GM04503 (cell line): ENCODE results near the gene ZBTB3.
"Not testable (repeated sequence)": the region's sequence is repeated elsewhere in the genome, so short reads cannot be mapped to it uniquely, and the experiment has no call there.

Source experiments
- DNase-seq: peaks from one replicate; pipeline ENCODE4 v3.0.0-alpha.2; 2012; ENCODE audit warnings: low read depth

The ZBTB3 gene

GRCh38 chr11:62753736-62754603 lies at the start of gene ZBTB3:
TSS of gene ZBTB3 (minus strand) at chr11:62754160. CDS start at chr11:62753664, 496 bp downstream.
- DNase-seq, result peak; percentile 97

- DNase-seq, result no peak
Observed at GRCh38 chr11:62801071-62801470, 47.1 kb upstream of the ZBTB3 start.

DNA sequence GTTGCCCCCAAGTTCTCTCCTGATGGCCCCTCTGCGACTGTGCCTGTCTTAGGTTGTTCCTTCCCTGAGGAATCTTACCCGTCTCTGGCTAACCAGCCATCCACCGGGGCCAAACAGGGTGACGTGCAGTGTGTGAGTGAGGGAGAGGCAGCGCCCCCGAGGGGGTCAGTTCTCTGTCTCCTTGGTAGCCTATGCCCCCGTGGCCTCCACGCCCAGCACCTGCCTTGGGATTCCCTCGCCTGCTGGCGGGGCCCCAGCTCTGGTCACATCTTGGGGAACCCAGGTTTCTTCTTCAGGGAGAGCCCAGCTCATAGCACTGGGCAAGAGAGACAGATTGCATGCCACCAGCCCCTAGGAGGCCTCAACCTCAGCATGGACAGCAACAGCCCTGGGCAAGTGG lies 45.5 kb upstream of the ZBTB3 start:
- DNase-seq, result no peak

DNA sequence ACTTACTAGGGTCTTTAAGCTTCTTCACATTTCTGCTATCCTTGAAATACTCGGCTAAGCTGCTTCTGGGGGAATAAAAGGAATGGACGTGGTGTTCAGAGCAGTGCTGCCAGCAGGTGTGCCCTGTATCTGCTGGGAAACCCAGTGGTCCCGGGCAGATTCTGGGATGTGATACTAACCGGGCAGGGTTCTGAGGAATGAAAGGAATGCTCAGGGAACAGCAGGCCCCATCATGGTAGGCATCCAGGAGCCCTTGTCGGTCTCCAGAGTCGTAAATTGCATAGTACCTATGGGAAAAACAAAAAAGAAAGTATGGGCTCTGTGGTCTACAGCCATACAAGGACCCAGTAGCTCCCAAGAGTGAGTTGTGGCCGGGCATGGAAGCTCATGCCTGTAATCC lies 42.3 kb upstream of the ZBTB3 start:
- no peak for DNase-seq

DNA sequence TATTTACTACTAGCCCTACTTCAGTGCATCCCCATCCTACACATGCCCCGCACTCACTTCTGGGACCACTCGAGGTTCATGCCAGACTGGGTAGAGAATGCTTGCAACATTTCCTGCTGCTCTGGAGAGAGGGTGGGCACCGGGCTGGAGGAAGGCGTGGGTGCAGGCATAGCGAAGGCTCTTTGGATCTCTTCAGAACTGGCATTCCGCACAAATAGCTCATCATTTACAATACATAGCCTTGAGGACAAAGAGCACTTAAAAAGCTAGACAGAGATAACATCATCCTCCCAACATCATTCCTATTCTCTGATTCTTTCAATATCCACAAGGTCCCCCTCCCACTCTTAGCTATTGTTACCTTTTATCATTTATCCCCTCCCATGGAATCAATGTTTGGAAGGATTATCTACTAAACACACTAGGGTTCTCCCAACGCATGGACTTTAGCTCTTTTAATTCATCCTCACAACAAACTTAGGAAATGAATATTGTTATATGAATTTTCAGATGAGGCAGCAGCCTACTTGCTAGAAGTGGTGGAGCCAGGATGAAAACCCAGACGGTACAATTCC lies 40.3 kb upstream of the ZBTB3 start:
- DNase-seq, result no peak

GRCh38 chr11:62792202-62792575 lies 38.2 kb upstream of the ZBTB3 start:
- no peak for DNase-seq

GRCh38 chr11:62791501-62792201 lies 37.7 kb upstream of the ZBTB3 start, which contains the start of gene TMEM223:
TSS of gene TMEM223 (minus strand) at chr11:62792006. CDS start at chr11:62791994, 12 bp downstream.
- DNase-seq, result no peak

GRCh38 chr11:62789576-62789975 lies 35.6 kb upstream of the ZBTB3 start:
- DNase-seq, result no peak

DNA sequence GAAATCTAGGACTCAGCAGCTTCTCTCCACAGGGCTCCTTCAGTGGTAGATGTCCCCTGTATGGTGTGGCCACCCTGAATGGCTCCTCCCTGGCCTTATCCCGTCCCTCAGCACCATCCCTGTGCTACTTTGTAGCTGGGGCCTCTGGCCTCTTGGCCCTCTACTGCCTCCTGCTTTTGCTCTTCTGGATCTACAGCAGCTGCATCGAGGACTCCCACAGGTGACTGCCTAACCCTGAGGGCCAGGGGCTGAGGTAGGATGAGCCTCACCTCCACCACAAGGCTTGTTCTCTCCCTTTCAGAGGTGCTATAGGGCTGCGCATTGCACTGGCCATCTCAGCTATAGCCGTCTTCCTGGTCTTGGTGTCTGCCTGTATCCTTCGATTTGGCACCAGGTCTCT lies 35.0 kb upstream of the ZBTB3 start:
- DNase-seq, result no peak

DNA sequence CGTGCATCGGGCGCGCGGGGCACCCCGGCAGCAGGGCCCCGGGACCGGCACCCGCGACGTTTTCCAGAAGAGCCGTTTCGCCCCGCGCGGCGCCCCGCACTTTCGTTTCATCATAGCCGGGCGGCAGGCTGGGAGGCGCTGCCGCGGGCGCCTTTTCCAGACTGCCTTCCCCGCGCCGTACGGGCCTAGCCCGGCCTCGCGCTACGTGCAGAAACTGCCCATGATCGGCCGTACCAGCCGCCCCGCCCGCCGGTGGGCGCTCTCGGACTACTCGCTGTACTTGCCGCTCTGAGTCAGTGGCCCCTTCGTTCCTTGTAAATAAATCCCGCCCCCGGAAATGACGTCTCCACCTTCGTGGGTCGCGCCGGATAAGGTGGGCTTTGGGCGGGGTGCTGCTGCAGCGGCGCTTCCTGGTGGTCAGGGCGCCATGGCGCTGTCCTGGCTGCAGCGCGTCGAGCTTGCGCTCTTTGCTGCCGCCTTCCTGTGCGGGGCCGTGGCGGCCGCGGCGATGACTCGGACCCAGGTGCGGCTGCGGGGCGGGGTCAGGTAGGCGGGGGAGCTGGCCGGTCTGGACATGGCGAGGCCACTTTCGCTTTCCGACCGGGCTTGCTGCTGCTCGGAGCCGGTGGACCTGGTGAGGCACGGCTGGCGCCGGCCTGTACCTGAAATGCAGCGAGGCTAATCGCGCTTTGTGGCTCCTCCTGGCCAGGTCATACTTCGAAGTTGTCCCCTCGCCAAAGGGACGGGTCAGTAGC lies 33.2 kb upstream of the ZBTB3 start, which contains the start of gene TMEM179B:
Gene TMEM179B (plus strand): TSS at position 398 of the 755 bp plus-strand sequence. CDS start 30 bp downstream, at position 428.
- DNase-seq, result peak; percentile 80

DNA sequence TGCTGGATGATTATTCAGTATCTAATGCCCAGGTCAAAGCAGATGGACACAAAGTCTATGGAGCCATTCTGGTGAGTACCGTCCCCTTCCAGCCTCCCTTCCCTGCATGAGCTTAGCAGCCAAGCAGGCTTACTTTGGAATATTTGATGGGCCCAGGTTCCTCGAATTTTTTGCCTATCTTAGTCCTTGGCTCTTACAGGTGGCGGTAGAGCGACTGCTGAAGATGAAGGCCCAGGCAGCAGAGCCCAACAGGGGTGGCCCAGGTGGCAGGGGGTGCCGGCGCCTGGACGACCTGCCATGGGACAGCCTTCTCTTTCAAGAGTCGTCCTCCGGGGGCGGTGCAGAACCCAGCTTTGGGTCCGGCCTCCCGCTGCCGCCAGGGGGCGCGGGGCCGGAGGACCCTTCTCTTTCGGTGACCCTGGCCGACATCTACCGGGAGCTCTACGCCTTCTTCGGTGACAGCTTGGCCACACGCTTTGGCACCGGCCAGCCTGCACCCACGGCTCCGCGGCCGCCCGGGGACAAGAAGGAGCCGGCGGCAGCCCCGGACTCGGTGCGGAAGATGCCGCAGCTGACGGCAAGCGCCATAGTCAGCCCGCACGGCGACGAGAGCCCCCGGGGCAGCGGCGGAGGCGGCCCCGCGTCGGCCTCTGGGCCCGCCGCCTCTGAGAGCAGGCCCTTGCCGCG lies 32.5 kb upstream of the ZBTB3 start:
- peak; percentile 38 for DNase-seq

DNA sequence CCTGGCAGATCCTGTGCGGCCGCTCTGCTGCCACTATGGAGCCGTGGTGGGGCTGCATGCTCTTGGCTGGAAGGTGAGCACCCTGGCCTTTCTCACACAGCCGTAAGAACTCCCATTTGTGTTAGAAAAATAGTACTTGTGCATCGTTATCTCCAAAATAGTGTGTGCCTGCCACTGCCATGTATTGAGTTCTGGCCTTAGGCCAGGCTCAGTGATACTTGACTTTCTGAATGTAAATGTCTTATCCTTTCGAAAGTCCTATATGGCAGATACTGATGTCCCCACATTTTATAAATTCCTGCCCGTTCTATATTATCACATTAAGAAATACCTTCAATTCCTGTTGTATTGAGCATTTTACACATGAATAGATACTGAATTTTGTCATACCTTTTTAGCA lies 28.8 kb upstream of the ZBTB3 start:
- no peak for DNase-seq

GRCh38 chr11:62778441-62778840 lies 24.5 kb upstream of the ZBTB3 start:
- no peak for DNase-seq

- DNase-seq, result no peak
Observed at GRCh38 chr11:62777389-62777788, 23.4 kb upstream of the ZBTB3 start.

DNA sequence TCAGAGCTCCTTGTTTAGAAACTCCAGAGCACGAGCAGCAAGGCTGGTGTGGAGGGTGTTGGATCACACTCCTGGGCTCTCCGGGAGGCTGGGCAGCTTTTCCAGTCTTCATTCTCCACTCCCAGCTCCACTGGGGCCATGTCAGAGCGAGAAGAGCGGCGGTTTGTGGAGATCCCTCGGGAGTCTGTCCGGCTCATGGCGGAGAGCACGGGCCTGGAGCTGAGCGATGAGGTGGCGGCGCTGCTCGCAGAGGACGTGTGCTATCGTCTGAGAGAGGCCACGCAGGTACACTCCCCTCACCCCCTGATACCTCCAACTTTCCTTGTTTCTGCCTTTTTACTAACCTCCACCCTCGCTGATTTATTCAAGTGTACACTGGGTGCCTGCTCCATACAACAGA lies 21.7 kb upstream of the ZBTB3 start:
- no peak for DNase-seq

DNA sequence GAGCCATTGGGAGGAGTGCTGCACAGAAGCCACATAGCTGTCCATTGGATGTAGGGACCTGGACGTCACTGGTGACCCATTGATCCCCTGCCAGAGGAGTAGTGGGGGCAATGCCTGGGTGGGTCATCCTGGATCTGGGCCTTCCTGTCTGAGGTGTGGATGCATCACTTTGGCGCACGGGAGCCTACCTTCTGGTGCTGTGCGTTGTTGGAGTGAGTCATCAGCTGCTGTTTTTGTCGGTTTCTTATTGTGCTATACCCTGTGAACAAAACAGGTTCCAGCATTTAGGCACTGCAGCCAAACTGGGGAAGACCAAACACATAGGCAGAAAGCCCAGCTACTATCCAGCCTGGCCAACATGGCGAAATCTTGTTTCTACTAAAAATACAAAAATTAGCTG lies 20.4 kb upstream of the ZBTB3 start:
- DNase-seq, result no peak

GRCh38 chr11:62771144-62772021 lies 17.4 kb upstream of the ZBTB3 start, which contains the start of gene TAF6L:
TSS of gene TAF6L (plus strand) at chr11:62771396. CDS start at chr11:62775784, 4,388 bp downstream.
- peak; percentile 80 for DNase-seq

DNA sequence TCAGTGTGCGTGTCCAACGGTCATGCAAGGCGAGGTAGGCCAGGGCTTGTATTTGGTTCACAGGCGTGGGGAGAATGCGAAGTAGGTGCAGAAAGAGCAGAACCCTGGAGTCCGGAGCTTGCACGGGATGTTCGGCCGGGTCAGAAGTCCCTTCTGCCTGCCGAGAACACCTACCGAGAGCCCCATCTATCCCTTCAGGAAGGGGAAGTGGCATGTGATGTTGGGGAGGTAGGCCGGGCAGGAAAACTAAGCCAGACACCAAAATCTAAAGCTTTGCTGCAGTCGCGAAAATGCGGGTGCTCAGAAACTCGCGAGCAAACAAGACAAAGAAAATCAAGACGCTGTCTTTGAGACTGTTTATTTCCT lies 16.8 kb upstream of the ZBTB3 start:
- no peak for DNase-seq

DNA sequence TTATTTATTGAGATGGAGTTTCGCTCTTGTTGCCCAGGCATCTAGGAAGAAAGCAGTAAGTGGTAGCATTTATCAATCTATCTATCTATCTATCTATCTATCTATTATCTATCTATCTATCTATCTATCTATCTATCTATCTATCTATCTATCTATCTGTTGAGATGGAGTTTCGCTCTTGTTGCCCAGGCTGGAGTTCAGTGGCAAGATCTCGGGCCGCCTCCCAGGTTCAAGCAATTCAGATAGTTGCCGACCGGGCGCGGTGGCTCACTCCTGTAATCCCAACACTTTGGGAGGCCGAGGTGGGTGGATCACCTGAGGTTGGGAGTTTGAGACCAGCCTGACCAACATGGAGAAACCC lies 6.9 kb upstream of the ZBTB3 start:
- DNase-seq, result not testable (repeated sequence)
